HepG2 (cell line): ENCODE data around the gene GP9. TPM values are rescaled to one million over a fixed set of nuclear protein-coding genes. Genes with fewer than 3 reads are reported as not detected.

Source experiments
- ATAC-seq: fragments of 200-7000 bp; cut with Tn5 transposase; 3 replicates; pipeline ENCODE4 v1.9.1; 2020; ENCODE audit warnings: mild to moderate bottlenecking, moderate library complexity
- BruUV-seq: library from RNA; stranded (reverse); fragments of 400-500 nt; replicated peaks from 2 replicates; lab custom pipeline; 2021; lab: Mats Ljungman, UMichigan
- CTCF ChIA-PET: fragments of 300-600 bp; formaldehyde crosslinking; extraction: SDS; loops from one replicate; lab custom pipeline; 2021; ENCODE audit warnings: low total read pairs, inconsistent platforms, low intra/inter-chr PET ratio; lab: Yijun Ruan, JAX
- POLR2A ChIA-PET: fragments of 350-600 bp; sonication (Branson Sonifier 250); formaldehyde crosslinking; loops from one replicate; lab custom pipeline; 2020; ENCODE audit warnings: antibody characterized with exemption, inconsistent platforms; lab: Yijun Ruan, JAX
- DNase-seq: peaks from one replicate; pipeline ENCODE4 v3.0.0-alpha.2; 2015; ENCODE audit warnings: low spot score
- FAIRE-seq: peaks from 3 replicates; lab custom pipeline; 2011; peaks lifted over from hg19 to GRCh38; lab: Jason Lieb, UNC
- H2AFZ ChIP-seq: one replicate; pipeline ENCODE4 v1.6.1; 2011; ENCODE audit warnings: low read length, inconsistent platforms
- H3K27ac ChIP-seq: fragments of 300-600 bp; 3 replicates; pipeline ENCODE4 v1.8.0; 2011; ENCODE audit warnings: mixed run types, mild to moderate bottlenecking, mixed read lengths, low read length, inconsistent platforms; ENCODE audit not compliant: insufficient read depth; ENCODE audit errors: extremely low read length
- H3K27me3 ChIP-seq, 2 experiments: fragments of 200-600 bp in 1 of 2; 2 replicates in 1 of 2; 3 replicates in 1 of 2; pipeline versions ENCODE4 v1.6.0 to v1.8.0; 2011; ENCODE audit warnings: low read length in 2 of 2, mild to moderate bottlenecking in 2 of 2, moderate library complexity in 2 of 2, inconsistent platforms in 1 of 2; ENCODE audit not compliant: insufficient read depth in 2 of 2, control insufficient read depth in 1 of 2
- H3K36me3 ChIP-seq, 2 experiments: fragments of 200-600 bp in 1 of 2; replicated peaks in 1 of 2; 2 replicates in 1 of 2; 3 replicates in 1 of 2; pipeline versions ENCODE4 v1.5.1 to v1.8.0; 2011; ENCODE audit warnings: low read length in 2 of 2, inconsistent platforms in 1 of 2; ENCODE audit not compliant: insufficient read depth in 2 of 2, control insufficient read depth in 1 of 2
- H3K4me1 ChIP-seq: 2 replicates; pipeline ENCODE4 v1.5.1; 2012; ENCODE audit warnings: low read length, inconsistent platforms; ENCODE audit not compliant: insufficient read depth
- H3K4me2 ChIP-seq: 2 replicates; pipeline ENCODE4 v1.6.0; 2011; ENCODE audit warnings: low read depth, low read length, inconsistent platforms
- H3K4me3 ChIP-seq, 3 experiments: fragments of 200-600 bp in 1 of 3; sonication (generic), shearing (Covaris generic) in 1 of 3; replicated peaks in 1 of 3; 2 replicates each; pipeline ENCODE4 v1.5.1; 2011 to 2016; ENCODE audit warnings: low read length in 3 of 3, inconsistent platforms in 2 of 3, low read depth in 2 of 3, mild to moderate bottlenecking in 2 of 3, control low read depth in 1 of 3, mixed read lengths in 1 of 3; ENCODE audit not compliant: insufficient read depth in 1 of 3
- H3K79me2 ChIP-seq: one replicate; pipeline ENCODE4 v1.6.1; 2011; ENCODE audit warnings: low read length, inconsistent platforms; ENCODE audit not compliant: insufficient read depth
- H3K9ac ChIP-seq: 2 replicates; pipeline ENCODE4 v1.6.0; 2011; ENCODE audit warnings: mild to moderate bottlenecking, low read depth, low read length, inconsistent platforms; ENCODE audit not compliant: insufficient read depth
- H3K9me3 ChIP-seq: 2 replicates; pipeline ENCODE4 v1.5.1; 2012; ENCODE audit warnings: mild to moderate bottlenecking, low read length
- H4K20me1 ChIP-seq: 2 replicates; pipeline ENCODE4 v1.6.0; 2011; ENCODE audit warnings: inconsistent platforms, mild to moderate bottlenecking, low read length, moderate library complexity; ENCODE audit not compliant: insufficient read depth
- DNMT3B ChIP-seq: conservative IDR thresholded peaks from 2 replicates; pipeline ENCODE4 v1.6.1; 2016; ENCODE audit warnings: missing biosample characterization, control low read depth
- IKZF4 ChIP-seq: sonication (generic); formaldehyde crosslinking; IDR thresholded peaks from 2 replicates; pipeline ENCODE4 v1.5.1; 2020; ENCODE audit warnings: borderline replicate concordance, mild to moderate bottlenecking, low read depth, missing genetic modification reagents; ENCODE audit errors: not compliant biosample characterization
- ZNF367 ChIP-seq: sonication (generic); formaldehyde crosslinking; IDR thresholded peaks from 2 replicates; pipeline ENCODE4 v1.4.0; 2020; ENCODE audit warnings: missing genetic modification reagents, borderline replicate concordance
- ZNF724P ChIP-seq: sonication (generic); formaldehyde crosslinking; IDR thresholded peaks from 2 replicates; pipeline ENCODE4 v1.8.0; 2022; ENCODE audit warnings: missing genetic modification reagents, borderline replicate concordance
- WGBS: methylation state at CpG from one replicate; pipeline ENCODE4 v1.1.6; 2017; ENCODE audit warnings: low lambda C conversion rate; 5-methylcytosine and 5-hydroxymethylcytosine counted together
- in situ Hi-C: cut with HindIII; loops from 2 replicates; pipeline ENCODE4 v1.10.0; 2017; ENCODE audit warnings: low pct_unique_long_range_greater_than_20kb; ENCODE audit not compliant: extremely low pct_ligation_motif_present
- intact Hi-C: fragments of 100-400 bp; cut with micrococcal nuclease; formaldehyde crosslinking; loops from one replicate; pipeline ENCODE4 v1.10.0; 2022; ENCODE audit not compliant: unreplicated experiment
- polyA plus RNA-seq, 8 experiments: library from polyadenylated mRNA; depleted of rRNA in 3 of 8; stranded (reverse) in 7 of 8; unstranded in 1 of 8; fragments of >200 nt; fragmentation: Illumina TruSeq in 4 of 8; extraction: Trizol in 4 of 8; gene quantifications; 2 replicates each; pipeline versions ENCODE4 v1.2.1 to v1.2.3, GENCODE V29; 2011 to 2016; ENCODE audit warnings: low read depth in 4 of 8, missing spikeins in 1 of 8, mixed read lengths in 1 of 8; ENCODE audit not compliant: insufficient read depth in 1 of 8
- total RNA-seq, 5 experiments: library from RNA; depleted of rRNA; stranded (reverse); fragments of >200 nt; fragmentation: Illumina TruSeq; extraction: Trizol; gene quantifications; 2 replicates each; pipeline ENCODE4 v1.2.3, GENCODE V29; 2016; ENCODE audit warnings: low read depth in 1 of 5
- TF ChIP-seq, protein P1 (sequence below): sonication (generic); formaldehyde crosslinking; IDR thresholded peaks from 2 replicates; pipeline ENCODE4 v1.8.0; 2022; ENCODE audit warnings: low read depth, missing genetic modification reagents
- TF ChIP-seq, protein P2 (sequence below): sonication (generic); formaldehyde crosslinking; IDR thresholded peaks from 2 replicates; pipeline ENCODE4 v1.4.0; 2020; ENCODE audit warnings: missing genetic modification reagents

Gene GP9
- total and polyA plus RNA-seq, 2 of the 13 experiments (the other 11 are each of a cell fraction or from before 2014, with no cell fraction given) = not detected

DNA sequence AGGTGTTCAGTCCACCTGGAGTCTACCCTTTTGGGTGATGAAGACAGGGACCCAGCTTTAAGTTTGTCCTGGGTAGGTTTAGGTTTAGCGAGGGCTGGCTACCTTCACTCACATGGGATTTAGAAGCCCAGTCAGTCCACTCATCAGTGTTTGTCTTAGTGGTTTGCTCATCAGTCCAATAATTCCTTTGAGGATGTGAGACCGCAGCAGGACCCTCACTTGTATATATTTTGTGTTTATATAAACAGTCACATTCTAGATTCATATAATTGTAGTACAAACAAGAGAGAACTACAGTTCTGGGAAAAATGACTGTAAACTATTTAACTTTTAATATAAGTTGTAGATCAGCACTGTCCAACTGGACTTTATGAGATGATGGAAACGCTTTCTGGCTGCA lies 41.3 kb upstream of the GP9 start:
- no TSS peak for BruUV-seq
- no peaks in the 10 kb centered on the region for H3K9me3 ChIP-seq
- ChIA-PET POLR2A (no interaction called here), CTCF (no interaction called here)
- peaks cover 2 to 42% of the 10 kb centered on the region in 2 experiments; a peak in 4 of 5 replicates for H3K27me3 ChIP-seq
- H3K4me2 ChIP-seq = no peak overlapping the region
- H3K27ac ChIP-seq = no peak overlapping the region
- H2AFZ ChIP-seq = no peak overlapping the region
- in situ Hi-C loops (no loop called here), intact Hi-C loops (no loop called here)
- no peak for DNase-seq
- peaks cover 28% of the 10 kb centered on the region for H3K4me1 ChIP-seq
- no peak overlapping the region for H3K9ac ChIP-seq
- WGBS = 10% methylated on average over 3 of the region's 3 CpGs
- no peaks in the 10 kb centered on the region for H4K20me1 ChIP-seq
- no peak overlapping the region for H3K4me3 ChIP-seq
- TF ChIP-seq, protein P1, sequence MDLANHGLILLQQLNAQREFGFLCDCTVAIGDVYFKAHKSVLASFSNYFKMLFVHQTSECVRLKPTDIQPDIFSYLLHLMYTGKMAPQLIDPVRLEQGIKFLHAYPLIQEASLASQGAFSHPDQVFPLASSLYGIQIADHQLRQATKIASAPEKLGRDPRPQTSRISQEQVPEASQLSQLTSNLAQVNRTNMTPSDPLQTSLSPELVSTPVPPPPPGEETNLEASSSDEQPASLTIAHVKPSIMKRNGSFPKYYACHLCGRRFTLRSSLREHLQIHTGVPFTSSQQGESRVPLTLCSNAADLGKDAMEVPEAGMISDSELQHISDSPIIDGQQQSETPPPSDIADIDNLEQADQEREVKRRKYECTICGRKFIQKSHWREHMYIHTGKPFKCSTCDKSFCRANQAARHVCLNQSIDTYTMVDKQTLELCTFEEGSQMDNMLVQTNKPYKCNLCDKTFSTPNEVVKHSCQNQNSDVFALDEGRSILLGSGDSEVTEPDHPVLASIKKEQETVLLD (CRISPR knock-in tag) = no peak
- no peak for TF ChIP-seq IKZF4 (CRISPR knock-in tag)
- no peak for TF ChIP-seq ZNF367
- TF ChIP-seq DNMT3B (CRISPR knock-in tag) = no peak
- no peak for TF ChIP-seq ZNF724P (CRISPR knock-in tag)
- TF ChIP-seq, protein P2, sequence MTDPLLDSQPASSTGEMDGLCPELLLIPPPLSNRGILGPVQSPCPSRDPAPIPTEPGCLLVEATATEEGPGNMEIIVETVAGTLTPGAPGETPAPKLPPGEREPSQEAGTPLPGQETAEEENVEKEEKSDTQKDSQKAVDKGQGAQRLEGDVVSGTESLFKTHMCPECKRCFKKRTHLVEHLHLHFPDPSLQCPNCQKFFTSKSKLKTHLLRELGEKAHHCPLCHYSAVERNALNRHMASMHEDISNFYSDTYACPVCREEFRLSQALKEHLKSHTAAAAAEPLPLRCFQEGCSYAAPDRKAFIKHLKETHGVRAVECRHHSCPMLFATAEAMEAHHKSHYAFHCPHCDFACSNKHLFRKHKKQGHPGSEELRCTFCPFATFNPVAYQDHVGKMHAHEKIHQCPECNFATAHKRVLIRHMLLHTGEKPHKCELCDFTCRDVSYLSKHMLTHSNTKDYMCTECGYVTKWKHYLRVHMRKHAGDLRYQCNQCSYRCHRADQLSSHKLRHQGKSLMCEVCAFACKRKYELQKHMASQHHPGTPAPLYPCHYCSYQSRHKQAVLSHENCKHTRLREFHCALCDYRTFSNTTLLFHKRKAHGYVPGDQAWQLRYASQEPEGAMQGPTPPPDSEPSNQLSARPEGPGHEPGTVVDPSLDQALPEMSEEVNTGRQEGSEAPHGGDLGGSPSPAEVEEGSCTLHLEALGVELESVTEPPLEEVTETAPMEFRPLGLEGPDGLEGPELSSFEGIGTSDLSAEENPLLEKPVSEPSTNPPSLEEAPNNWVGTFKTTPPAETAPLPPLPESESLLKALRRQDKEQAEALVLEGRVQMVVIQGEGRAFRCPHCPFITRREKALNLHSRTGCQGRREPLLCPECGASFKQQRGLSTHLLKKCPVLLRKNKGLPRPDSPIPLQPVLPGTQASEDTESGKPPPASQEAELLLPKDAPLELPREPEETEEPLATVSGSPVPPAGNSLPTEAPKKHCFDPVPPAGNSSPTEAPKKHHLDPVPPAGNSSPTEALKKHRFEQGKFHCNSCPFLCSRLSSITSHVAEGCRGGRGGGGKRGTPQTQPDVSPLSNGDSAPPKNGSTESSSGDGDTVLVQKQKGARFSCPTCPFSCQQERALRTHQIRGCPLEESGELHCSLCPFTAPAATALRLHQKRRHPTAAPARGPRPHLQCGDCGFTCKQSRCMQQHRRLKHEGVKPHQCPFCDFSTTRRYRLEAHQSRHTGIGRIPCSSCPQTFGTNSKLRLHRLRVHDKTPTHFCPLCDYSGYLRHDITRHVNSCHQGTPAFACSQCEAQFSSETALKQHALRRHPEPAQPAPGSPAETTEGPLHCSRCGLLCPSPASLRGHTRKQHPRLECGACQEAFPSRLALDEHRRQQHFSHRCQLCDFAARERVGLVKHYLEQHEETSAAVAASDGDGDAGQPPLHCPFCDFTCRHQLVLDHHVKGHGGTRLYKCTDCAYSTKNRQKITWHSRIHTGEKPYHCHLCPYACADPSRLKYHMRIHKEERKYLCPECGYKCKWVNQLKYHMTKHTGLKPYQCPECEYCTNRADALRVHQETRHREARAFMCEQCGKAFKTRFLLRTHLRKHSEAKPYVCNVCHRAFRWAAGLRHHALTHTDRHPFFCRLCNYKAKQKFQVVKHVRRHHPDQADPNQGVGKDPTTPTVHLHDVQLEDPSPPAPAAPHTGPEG (CRISPR knock-in tag) = no peak
- TF ChIP-seq, all 625 proteins: peak for 0
- no peak for ATAC-seq
- H3K36me3 ChIP-seq = no peaks in the 10 kb centered on the region
- no peaks in the 10 kb centered on the region for H3K79me2 ChIP-seq
- no peak for FAIRE-seq
